ENCODE measurements around the gene ELAVL1. TPM values are rescaled to one million over a fixed set of nuclear protein-coding genes. Genes with fewer than 3 reads are reported as not detected.

ELAVL1 gene
- total RNA-seq, 1 donor from 2014 or later: 108 TPM

- H4K20me1 ChIP-seq (ENCODE audit: low read depth): peaks cover 34% of the 10 kb centered on the region
- no peak for TF ChIP-seq EZH2phosphoT487 (IDR thresholded peaks at IDR 0.05)
- TF ChIP-seq EZH2 (IDR thresholded peaks at IDR 0.05): no peak
- TF ChIP-seq, protein P1, sequence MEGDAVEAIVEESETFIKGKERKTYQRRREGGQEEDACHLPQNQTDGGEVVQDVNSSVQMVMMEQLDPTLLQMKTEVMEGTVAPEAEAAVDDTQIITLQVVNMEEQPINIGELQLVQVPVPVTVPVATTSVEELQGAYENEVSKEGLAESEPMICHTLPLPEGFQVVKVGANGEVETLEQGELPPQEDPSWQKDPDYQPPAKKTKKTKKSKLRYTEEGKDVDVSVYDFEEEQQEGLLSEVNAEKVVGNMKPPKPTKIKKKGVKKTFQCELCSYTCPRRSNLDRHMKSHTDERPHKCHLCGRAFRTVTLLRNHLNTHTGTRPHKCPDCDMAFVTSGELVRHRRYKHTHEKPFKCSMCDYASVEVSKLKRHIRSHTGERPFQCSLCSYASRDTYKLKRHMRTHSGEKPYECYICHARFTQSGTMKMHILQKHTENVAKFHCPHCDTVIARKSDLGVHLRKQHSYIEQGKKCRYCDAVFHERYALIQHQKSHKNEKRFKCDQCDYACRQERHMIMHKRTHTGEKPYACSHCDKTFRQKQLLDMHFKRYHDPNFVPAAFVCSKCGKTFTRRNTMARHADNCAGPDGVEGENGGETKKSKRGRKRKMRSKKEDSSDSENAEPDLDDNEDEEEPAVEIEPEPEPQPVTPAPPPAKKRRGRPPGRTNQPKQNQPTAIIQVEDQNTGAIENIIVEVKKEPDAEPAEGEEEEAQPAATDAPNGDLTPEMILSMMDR (IDR thresholded peaks at IDR 0.05): no peak
- H2AFZ ChIP-seq (replicated peaks): no peak overlapping the region
- H3K9me3 ChIP-seq (ENCODE audit: low read depth): no peaks in the 10 kb centered on the region
- peaks cover 45% of the 10 kb centered on the region for H3K27me3 ChIP-seq
- Mint-ChIP-seq H3K4me3 (no peak overlapping the region), H3K27ac (no peak overlapping the region), H3K27me3 (ENCODE audit: insufficient read depth, low read depth) (peaks cover 26% of the 10 kb centered on the region), H3K36me3 (peaks cover 12% of the 10 kb centered on the region), H3K4me1 (peaks cover 7% of the 10 kb centered on the region), H3K9me3 (no peaks in the 10 kb centered on the region)
- no peaks in the 10 kb centered on the region for H3K36me3 ChIP-seq
- H3K4me2 ChIP-seq: no peak overlapping the region
- H3K9ac ChIP-seq: no peak overlapping the region
- H3K79me2 ChIP-seq (ENCODE audit: low read depth): peaks cover 1% of the 10 kb centered on the region
- DNase-seq (ENCODE audit: low spot score): no peak
- no peak overlapping the region for H3K27ac ChIP-seq
- H3K4me3 ChIP-seq: no peak overlapping the region
- H3F3A ChIP-seq (ENCODE audit: low read depth): peaks cover 20% of the 10 kb centered on the region
- H3K4me1 ChIP-seq: peaks cover 7% of the 10 kb centered on the region
Measured at GRCh38 chr19:7912697-7913564, 92.5 kb downstream of the ELAVL1 start.

GRCh38 chr19:7912144-7912696, 93.2 kb downstream of the ELAVL1 start:
- H3K9me3 ChIP-seq (ENCODE audit: low read depth): no peaks in the 10 kb centered on the region
- no peak overlapping the region for H3K27ac ChIP-seq
- H3K27me3 ChIP-seq: peaks cover 38% of the 10 kb centered on the region
- H3K36me3 Mint-ChIP-seq: peaks cover 12% of the 10 kb centered on the region
- peaks cover 41% of the 10 kb centered on the region for H4K20me1 ChIP-seq (ENCODE audit: low read depth)
- no peak overlapping the region for H3K9ac ChIP-seq
- H3F3A ChIP-seq (ENCODE audit: low read depth): peaks cover 15% of the 10 kb centered on the region
- peaks cover 7% of the 10 kb centered on the region for H3K79me2 ChIP-seq (ENCODE audit: low read depth)
- H3K27ac Mint-ChIP-seq: no peak overlapping the region
- no peak overlapping the region for H3K4me3 Mint-ChIP-seq
- H3K36me3 ChIP-seq: no peaks in the 10 kb centered on the region
- no peak overlapping the region for H3K4me2 ChIP-seq
- peaks cover 24% of the 10 kb centered on the region for H3K27me3 Mint-ChIP-seq (ENCODE audit: insufficient read depth, low read depth)
- no peak overlapping the region for H3K4me3 ChIP-seq
- H3K4me1 ChIP-seq: peaks cover 7% of the 10 kb centered on the region
- no peaks in the 10 kb centered on the region for H3K9me3 Mint-ChIP-seq
- peaks cover 6% of the 10 kb centered on the region for H3K4me1 Mint-ChIP-seq
- no peak overlapping the region for H2AFZ ChIP-seq (replicated peaks)
- DNase-seq (ENCODE audit: low spot score): no peak
- no peak for TF ChIP-seq EZH2 (IDR thresholded peaks at IDR 0.05)
- TF ChIP-seq EZH2phosphoT487 (IDR thresholded peaks at IDR 0.05): no peak
- TF ChIP-seq, protein P1 (IDR thresholded peaks at IDR 0.05): no peak

- no peak overlapping the region for H3K4me3 Mint-ChIP-seq
- H3K27me3 ChIP-seq: peaks cover 32% of the 10 kb centered on the region
- H3K9me3 Mint-ChIP-seq: no peaks in the 10 kb centered on the region
- H3K36me3 ChIP-seq: no peaks in the 10 kb centered on the region
- no peak overlapping the region for H3K4me2 ChIP-seq
- no peak overlapping the region for H3K27ac Mint-ChIP-seq
- H3F3A ChIP-seq (ENCODE audit: low read depth): peaks cover 9% of the 10 kb centered on the region
- H3K9ac ChIP-seq: no peak overlapping the region
- H3K4me3 ChIP-seq: no peak overlapping the region
- peaks cover 3% of the 10 kb centered on the region for H3K4me1 Mint-ChIP-seq
- peaks cover 11% of the 10 kb centered on the region for H3K79me2 ChIP-seq (ENCODE audit: low read depth)
- no peak overlapping the region for H3K27ac ChIP-seq
- no peak overlapping the region for H2AFZ ChIP-seq (replicated peaks)
- TF ChIP-seq, protein P1 (IDR thresholded peaks at IDR 0.05): no peak
- TF ChIP-seq EZH2phosphoT487 (IDR thresholded peaks at IDR 0.05) (no peak), EZH2 (IDR thresholded peaks at IDR 0.05) (no peak)
- no peaks in the 10 kb centered on the region for H3K9me3 ChIP-seq (ENCODE audit: low read depth)
- DNase-seq (ENCODE audit: low spot score): no peak
- peaks cover 47% of the 10 kb centered on the region for H4K20me1 ChIP-seq (ENCODE audit: low read depth)
- peaks cover 12% of the 10 kb centered on the region for H3K36me3 Mint-ChIP-seq
- peaks cover 21% of the 10 kb centered on the region for H3K27me3 Mint-ChIP-seq (ENCODE audit: insufficient read depth, low read depth)
- H3K4me1 ChIP-seq: peaks cover 7% of the 10 kb centered on the region
Measured at GRCh38 chr19:7911508-7912143, 93.8 kb downstream of the ELAVL1 start.

All from neural progenitor cell (in vitro differentiated cells).